ENCODE data around the gene GRIN1.

Gene GRIN1

DNA sequence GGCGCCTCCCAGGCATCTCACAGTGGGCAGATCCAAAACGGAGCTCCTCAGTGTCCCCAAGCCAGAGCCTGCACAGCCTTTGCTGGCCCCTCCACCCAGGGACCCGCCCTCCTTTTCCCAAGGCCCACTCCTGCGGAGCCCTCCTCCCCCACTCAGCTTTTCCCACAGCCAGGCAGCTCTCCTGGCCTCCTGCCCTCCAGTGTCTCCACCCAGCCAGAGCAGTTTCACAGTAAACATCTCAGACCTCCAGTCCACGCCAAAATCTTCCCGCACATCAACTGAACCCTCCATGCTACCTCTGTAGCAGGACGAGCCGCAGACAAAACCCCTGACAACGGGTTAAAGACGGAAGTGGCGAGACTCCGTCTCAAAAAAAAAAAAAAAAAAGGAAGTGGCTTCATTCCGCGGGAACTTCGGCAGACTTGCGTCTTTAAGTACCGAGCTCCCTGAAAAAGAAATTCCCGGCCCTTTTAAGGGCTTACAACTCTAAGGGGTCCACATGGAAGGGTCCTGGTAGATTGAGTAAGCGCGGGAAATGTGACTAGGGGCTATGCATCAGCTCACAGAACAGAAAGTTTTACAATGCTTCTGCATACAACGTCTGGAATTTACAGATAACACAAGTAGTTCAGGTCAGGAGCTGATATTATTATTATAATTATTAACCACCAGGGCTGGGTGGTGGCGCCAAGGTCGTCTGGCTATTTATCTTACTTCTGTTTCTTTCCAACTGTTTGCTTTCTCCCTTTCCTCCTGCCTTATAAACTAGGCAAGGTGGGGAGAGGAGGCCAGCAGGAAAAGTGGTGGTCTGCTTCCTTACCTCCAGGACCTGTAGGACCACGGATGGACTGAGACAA is 11.4 kb upstream of the GRIN1 start:
- intact Hi-C loops (cut with DNase I; ENCODE audit: low total_unique reads): no loop called here
- Histone ChIP-seq H3K27me3 (peaks cover 0 to 40% of the 10 kb centered on the region in 2 donors), H3K4me1 (peaks cover 0 to 32% (median 19%) of the 10 kb centered on the region in 4 donors), H3K36me3 (no peaks in the 10 kb centered on the region), H3K9me3 (peaks cover 0 to 9% (median 8%) of the 10 kb centered on the region in 3 donors), H3K27ac (no peak overlapping the region), H3K4me3 (peak overlapping the region in 1 of 2 donors; percentile 23)
- no peak for TF ChIP-seq CTCF (IDR thresholded peaks at IDR 0.05)
- DNase-seq: no peak

DNA sequence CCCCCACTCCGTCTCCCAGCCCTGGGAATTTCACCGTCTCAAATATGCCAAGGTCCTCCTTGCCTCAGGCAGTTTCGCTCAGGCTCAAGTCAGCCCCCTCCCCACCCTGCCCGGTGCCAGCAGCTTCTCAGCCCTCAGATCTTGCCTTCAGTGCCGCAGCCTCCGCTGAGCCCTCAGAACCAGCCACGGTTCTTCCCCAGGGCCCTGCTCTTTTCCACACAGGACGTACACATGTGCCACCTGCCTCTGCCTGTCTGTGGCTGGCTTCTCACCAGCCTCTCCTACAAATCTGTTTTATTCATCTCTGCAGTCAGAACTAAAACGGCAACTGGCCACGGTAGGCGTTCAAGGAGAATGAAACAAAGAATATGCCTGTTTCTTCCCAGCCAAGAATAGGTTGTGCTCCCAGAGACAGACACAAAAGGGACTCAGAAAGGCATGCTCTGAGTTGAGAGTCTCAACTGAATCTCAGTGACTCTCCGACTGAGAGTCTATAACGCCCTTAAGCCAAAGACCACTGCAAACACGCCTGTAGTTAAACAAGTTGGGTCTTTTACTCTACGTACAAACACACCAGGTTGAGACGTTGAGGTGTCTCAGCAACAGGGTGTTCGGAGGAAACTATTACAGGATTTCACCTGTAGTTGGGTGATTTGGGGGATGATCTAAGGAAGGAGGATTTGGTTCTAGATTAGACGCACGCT is 10.6 kb upstream of the GRIN1 start:
- no peak for TF ChIP-seq CTCF (IDR thresholded peaks at IDR 0.05)
- H3K27ac ChIP-seq: no peak overlapping the region

DNA sequence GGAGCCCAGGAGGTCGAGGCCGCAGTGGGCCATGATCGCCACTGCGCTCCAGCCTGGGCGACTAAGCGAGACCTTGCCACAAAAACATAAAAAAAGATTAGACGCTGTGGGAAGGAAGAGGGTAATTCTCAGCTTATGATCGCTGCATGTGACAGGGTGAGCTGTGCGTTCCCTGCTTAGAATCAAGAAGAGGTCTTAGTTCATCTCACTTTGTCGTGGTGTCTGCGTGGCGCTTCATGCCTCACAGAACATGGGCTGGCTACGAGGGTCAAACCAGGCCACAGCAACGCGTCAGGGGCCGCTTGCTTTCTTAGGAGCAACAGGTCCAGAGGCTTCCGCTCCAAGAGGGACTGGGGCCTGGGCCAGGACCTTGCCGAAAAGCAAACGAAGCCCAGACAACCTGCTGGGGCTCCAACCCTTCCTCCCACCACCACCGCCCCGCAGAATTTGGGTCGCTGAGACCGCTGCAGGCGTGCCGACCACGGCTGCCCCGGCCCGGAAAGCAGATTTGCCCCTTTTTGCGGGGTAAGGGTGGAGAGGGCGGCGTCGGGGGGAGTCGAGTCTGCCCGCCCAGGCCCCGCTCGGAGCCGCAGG is 10.0 kb upstream of the GRIN1 start:
- Histone ChIP-seq H3K27me3 (peaks cover 0 to 49% of the 10 kb centered on the region in 2 donors), H3K27ac (no peak overlapping the region), H3K4me3 (peak overlapping the region; percentile 51 to 60), H3K9me3 (peaks cover 0 to 9% (median 8%) of the 10 kb centered on the region in 3 donors), H3K36me3 (no peaks in the 10 kb centered on the region), H3K4me1 (peaks cover 0 to 32% (median 19%) of the 10 kb centered on the region in 4 donors)
- no peak for DNase-seq
- TF ChIP-seq CTCF (IDR thresholded peaks at IDR 0.05): no peak
- intact Hi-C loops (cut with DNase I; ENCODE audit: low total_unique reads): no loop called here

More for the DNA sequence above, 10.6 kb upstream of the GRIN1 start:
- intact Hi-C loops (cut with DNase I; ENCODE audit: low total_unique reads): no loop called here
- Histone ChIP-seq H3K36me3 (no peaks in the 10 kb centered on the region), H3K4me1 (peaks cover 0 to 32% (median 19%) of the 10 kb centered on the region in 4 donors), H3K9me3 (peaks cover 0 to 9% (median 8%) of the 10 kb centered on the region in 3 donors), H3K4me3 (peak overlapping the region in 1 of 2 donors; percentile 51), H3K27me3 (peaks cover 0 to 46% of the 10 kb centered on the region in 2 donors)
- DNase-seq: no peak

DNA sequence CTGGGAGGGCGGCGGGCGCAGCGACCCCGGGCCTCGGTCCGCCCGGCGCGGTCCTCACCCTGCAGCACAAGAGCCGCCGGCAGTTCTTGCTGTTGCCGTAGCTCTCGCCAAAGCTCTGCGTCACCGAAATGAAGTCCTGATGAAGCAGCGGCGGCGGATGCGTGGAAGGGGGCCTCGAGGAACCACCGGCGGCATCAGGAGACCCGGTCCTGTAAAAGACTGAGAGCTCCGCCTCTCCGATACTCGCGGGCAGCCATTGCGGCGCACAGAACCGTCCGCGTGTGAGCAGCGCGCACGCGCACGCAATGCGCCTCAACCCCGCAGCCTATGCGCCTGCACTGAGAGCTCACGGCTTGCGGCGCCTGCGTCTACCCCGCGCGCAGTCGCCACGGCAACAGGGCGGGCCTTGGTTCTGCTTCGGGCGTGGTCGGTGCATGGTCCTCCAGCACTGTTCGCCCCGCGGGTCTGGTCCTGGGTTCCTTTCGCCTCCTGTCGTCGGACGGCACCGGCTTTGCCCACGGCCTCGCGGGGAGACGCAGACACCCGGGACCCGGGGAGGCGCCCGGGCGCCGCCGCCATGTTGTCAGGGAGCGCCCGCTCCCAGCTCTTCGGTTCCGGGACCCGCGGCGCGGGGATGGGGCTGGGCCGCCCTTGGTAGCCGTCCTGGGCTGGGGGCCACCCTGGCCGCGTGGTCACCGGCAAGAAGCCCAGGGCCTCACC is 9.3 kb upstream of the GRIN1 start:
- no peak for TF ChIP-seq CTCF (IDR thresholded peaks at IDR 0.05)
- DNase-seq: peak; percentile 53 to 77
- Histone ChIP-seq H3K4me3 (peak overlapping the region; percentile 51 to 60), H3K9me3 (peaks cover 0 to 9% (median 8%) of the 10 kb centered on the region in 3 donors), H3K27ac (no peak overlapping the region), H3K4me1 (peaks cover 0 to 32% (median 19%) of the 10 kb centered on the region in 4 donors), H3K36me3 (no peaks in the 10 kb centered on the region), H3K27me3 (peaks cover 0 to 50% of the 10 kb centered on the region in 2 donors)
- intact Hi-C loops (cut with DNase I; ENCODE audit: low total_unique reads): no loop called here

DNA sequence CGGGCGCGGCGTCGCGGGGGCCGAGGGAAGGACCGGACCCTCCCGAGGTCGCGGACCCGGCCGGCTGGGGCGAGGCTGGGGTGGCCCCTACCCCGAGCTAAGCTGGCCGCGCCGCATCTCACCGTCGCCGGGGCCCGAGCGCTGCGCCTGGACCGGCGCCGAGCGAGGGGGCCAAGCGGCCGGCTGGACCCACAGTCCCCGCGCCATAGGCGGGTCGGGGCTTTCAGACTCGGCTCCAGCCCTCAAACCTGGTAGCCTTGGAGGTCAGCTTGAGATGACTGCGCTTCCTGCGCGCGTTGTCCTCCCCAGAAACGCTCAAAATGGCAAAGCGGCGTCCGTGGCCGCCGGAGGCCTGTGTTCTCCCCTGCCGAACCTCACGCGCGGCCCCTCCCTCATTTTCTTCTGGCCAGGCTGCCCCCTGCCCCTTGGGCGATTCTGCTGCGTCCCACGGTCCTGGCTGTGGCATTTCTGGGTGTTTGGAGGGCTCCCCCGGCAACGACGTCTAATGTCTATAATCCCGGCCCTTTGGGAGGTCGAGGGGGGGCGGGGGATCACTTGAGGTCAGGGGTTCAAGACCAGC is 8.7 kb upstream of the GRIN1 start:
- peaks cover 0 to 55% of the 10 kb centered on the region in 2 donors for H3K27me3 ChIP-seq
- no peak for DNase-seq
- no peaks in the 10 kb centered on the region for H3K36me3 ChIP-seq
- intact Hi-C loops (cut with DNase I; ENCODE audit: low total_unique reads): no loop called here
- no peak overlapping the region for H3K27ac ChIP-seq
- no peak for TF ChIP-seq CTCF (IDR thresholded peaks at IDR 0.05)
- peaks cover 0 to 9% (median 8%) of the 10 kb centered on the region in 3 donors for H3K9me3 ChIP-seq
- H3K4me1 ChIP-seq: peaks cover 0 to 32% (median 19%) of the 10 kb centered on the region in 4 donors
- peak overlapping the region; percentile 51 to 60 for H3K4me3 ChIP-seq

All from tibial artery (tissue), 4 donors.